Sciatic nerve (tissue), 2 donors: ENCODE results near the gene PTPN4. TPM values are rescaled to one million over a fixed set of nuclear protein-coding genes. Genes with fewer than 3 reads are reported as not detected.

Experiments
- ATAC-seq: fragments of 200-7000 bp; cut with Tn5 transposase; one replicate; pipeline ENCODE4 v1.9.1; 2020; ENCODE audit warnings: mild to moderate bottlenecking, moderate library complexity
- DNase-seq: peaks from one replicate; pipeline ENCODE4 v3.0.0-alpha.2; 2020; ENCODE audit warnings: low spot score
- intact Hi-C: fragments of 100-400 bp; cut with DNase I; formaldehyde crosslinking; loops from one replicate; pipeline ENCODE4 v1.14.2; 2022
- total RNA-seq: library from RNA; stranded (reverse); fragmentation: NEBNext Ultra II Directional; extraction: Animal tissue kit (Norgen Biotek cat#: 25700); gene quantifications from one replicate; pipeline ENCODE4 v1.2.1, GENCODE V29; 2021
- donor health status: DM: no; HTN: no; CAD: no.
- donor health status: DM: no; HTN: no; CAD: no.

PTPN4 gene
- total RNA-seq, 1 donor from 2014 or later, result 37.7 TPM

DNA sequence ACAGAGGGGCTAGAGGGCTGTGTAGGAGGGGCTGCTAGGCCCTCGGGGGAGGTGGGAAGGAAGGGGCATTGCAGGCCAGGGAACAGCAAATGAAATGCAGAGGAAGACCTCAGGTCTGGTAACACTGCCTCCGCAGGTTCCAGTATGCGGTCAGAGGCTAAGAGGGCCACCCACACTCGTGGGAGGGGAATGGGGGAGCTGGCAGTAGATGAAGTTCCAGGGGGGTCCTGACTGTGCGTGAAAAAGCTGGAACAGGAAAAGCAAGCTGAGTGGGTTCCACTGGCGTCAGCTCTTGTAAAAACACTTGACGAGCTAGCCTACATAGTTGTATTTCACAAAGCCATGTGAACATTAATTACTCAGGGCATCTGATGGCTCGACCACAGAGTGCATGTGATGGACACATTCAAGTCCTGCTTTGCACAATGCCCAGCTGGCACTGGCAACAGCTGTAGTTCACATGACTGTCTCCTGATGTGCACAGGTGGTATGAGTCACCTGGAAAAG lies 29.0 kb upstream of the PTPN4 start:
- ATAC-seq (peak; percentile 18), DNase-seq (no peak)
- intact Hi-C loops, result no loop called here

DNA sequence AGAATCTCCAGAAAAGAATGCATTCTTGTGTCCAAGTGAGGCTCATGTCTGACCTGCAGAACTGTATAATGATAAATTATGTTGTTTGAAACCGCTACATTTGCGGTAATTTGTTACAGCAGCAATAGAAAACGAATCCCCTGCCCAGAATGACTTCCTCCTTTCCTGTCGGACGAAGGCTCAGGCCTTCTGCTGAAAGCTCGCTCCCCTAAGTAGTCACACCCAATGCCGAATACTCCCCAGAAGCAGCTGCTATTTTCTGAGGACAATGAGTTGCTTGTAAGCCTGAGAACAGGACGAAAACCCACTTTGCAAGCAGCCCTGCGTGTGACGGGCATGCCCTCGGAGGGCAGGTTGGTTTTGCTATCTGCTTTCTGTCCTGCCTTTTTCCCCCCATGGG lies 27.7 kb upstream of the PTPN4 start:
- DNase-seq (no peak), ATAC-seq (no peak)
- intact Hi-C loops, result no loop called here

DNA sequence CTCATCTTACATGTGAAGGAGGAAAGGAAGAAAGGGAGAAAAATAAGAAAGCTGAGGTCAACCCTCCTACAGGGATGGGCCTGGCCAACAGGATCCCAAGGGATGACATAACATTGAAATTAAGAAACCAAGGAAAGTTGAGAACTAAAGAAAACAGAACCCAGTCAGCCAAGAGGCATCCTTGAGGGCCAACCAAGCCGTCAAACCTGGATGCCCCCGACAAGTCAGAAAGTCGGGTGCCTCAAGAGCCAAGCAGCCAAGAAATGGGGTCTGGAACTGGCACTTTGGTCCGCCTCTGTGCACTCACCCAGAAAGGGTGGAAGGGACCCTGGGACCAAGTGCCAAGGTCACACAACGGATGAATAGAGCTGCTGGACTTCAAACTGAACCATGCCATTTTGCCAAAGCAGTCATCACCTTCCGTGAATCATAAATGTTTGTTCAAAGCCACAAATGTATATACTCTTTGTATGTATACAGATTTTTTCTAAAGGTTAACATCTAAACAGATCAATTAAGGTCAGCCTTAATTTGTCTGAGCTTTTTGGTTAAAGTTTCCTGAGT lies 27.0 kb upstream of the PTPN4 start:
- DNase-seq (no peak), ATAC-seq (no peak)
- intact Hi-C loops, result no loop called here

DNA sequence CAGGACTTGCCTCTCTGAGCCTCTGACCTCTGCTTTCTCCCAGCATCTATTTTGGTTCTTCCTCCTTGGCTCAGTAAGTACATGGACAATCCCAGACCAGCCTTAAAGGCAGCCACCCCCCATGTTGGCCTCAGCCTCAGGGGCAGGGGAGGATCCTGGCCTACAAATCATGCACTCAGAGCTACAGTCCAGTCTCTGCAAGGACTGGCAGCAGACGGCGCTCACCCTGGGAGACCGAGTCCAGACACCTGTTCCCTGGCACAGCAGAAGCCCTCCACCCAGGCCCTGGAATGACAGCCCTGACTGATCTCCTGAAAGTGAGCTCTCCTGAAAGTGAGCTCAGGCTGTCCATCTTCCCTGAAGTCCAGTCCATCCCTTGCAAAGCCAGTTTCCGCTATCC lies 25.7 kb upstream of the PTPN4 start:
- intact Hi-C loops, result no loop called here
- DNase-seq (no peak), ATAC-seq (no peak)

DNA sequence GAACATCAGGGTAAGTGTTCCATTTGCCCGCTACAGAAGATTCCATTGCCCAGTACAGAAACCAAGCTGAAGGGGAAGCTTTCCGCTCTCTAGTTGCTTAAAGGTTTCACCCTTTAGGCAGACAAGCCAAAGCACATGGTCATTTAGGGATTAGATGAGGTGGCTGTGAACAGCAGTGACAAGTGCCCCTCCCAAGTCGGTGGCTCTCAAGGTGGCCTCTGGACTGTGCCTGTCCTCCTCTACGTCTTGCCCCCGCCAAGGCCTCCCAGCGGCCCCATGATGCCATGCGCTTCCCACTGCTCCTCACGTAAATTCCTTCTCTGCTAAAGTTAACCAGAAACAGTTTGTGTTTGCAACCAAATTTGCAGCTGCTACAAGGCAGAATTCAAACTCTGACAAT lies 24.2 kb upstream of the PTPN4 start:
- intact Hi-C loops, result no loop called here
- no peak for DNase-seq
- no peak for ATAC-seq

DNA sequence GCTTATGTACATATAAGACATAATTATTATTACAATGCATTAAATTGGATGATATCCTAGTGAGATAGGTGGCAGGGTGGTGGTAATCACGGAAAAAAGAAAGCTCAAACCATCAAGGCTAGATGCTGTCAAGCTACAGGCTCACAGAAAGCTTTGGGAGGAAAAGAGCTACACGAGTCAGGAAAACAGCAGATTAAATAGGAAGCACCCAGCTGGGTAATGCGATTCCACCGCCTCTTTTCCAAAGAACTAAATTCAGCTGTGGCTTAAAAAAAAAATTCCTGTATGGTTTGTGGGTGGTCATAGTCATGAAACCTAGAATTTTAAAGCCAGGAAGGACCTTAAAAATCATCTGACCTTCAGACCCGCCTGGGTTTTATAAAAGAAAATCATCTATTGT lies 23.7 kb upstream of the PTPN4 start:
- intact Hi-C loops, result no loop called here
- DNase-seq (no peak), ATAC-seq (no peak)

DNA sequence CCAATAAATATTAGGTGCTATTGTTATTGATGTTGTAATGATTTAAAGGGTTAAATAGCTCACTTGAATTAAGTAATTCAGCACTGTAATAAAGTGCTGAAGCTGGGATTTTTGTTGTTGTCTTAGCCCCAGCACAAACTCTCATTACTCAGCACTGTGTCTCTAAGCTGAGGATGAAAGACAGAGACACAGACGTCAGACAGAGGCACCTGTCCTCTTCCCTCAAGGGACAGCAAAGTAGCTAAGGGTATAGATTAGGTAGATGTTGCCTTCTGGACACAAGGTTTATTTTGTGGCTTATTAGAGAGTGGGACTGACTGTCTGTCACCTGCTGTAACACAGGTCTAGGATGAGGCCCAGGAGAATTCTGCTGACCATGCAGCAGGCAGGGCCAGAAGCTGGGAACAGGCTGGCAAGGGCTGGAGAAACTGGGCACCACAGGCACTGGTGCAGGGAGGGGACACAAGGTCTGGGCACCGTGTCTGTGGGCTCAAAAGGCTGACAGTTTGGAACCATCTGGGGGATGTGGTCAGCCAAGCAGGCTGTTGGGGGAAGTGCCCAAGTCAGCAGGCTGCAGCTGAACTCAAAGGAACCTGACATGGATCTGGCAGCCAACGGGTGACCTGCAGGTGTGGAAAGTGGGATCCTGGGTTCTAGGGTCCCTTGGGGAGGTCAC lies 20.0 kb upstream of the PTPN4 start:
- DNase-seq (no peak), ATAC-seq (no peak)
- intact Hi-C loops, result no loop called here

DNA sequence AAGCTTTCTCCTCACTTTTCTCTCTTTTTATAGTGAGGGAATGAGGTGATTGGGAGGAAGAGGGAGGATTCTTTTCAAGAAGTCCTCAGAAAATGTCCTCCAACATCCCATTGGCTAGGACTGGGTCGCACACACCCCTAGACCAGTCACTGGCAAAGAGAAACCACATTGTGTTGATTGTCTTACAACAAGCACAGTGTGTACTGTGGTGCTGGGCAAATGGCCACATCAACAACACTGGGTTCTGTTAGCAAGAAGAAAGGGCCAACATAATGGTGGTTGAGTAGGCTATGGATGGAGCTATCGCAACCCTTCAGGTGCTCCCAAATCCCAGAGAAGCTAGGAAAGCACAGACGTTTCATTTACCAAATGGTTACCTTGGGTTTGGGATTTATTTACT lies 18.7 kb upstream of the PTPN4 start:
- no peak for DNase-seq
- intact Hi-C loops, result no loop called here
- no peak for ATAC-seq

DNA sequence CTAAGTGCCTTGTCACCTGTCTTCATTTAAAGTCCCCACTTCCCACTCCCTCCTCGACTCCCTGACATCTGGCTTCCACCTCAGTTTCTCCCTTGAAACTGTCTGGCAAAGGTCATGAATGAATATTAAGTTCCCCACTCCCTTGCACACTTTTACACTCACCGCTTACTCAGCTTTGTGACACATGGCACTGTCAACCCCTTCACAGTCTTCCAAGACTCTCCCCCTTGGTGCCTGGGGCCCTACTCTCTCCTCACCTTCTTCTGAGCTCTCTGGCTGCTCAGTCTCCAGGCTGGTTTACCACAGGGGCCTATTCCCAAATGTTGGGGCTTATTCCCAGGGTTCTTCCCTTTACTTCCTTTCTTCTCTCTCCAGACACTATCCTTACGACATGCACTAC lies 17.9 kb upstream of the PTPN4 start:
- intact Hi-C loops, result no loop called here
- DNase-seq, result no peak
- ATAC-seq, result no peak

DNA sequence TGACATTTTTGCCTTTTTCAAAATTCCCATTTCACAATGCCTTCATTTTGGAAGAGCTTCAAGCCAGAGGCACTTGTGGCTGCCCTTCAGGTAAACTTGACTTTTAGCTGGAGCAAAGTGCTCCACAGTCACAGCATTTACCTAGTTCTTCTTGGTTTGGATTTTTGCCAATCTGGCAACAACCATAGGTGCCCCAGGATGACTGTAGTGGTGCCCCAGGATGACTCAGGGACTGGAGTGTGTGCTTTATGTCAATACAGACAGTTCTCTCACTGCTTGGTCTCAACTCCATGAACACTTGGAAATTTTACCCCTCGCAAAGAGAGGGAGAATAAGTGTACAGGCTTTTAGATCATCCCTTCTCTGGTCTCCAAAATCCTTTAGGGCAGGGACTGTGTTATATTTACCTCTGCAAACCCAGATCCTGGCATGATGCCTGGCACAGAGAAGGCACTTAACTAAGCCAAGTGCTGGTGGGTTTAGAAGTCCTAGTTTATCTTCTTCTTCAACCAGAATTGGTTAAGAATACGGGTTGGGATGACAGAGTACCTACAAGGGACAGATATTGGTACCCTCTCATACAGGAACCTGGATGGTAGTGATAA lies 15.3 kb upstream of the PTPN4 start:
- intact Hi-C loops, result no loop called here
- DNase-seq (no peak), ATAC-seq (no peak)

DNA sequence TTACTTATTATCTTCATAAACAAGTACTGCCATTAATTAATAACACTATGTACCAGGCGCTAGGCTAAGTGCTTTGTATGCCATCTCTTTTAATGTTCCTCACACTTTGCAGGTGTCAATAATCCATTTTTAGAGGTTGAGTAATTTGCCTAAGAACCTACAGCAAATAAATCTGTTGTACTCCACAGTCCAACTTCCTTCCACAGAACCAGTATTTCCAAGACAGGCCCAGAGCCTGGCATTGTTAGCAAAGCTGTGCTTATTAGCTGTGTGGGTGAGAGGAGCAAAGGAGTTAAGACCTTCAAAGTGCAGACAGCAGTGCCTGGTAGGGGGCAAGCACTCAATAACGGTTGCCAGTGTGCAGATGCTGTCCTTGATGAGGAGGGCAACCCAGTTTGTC lies 14.2 kb upstream of the PTPN4 start:
- no peak for DNase-seq
- intact Hi-C loops, result no loop called here
- ATAC-seq, result no peak

DNA sequence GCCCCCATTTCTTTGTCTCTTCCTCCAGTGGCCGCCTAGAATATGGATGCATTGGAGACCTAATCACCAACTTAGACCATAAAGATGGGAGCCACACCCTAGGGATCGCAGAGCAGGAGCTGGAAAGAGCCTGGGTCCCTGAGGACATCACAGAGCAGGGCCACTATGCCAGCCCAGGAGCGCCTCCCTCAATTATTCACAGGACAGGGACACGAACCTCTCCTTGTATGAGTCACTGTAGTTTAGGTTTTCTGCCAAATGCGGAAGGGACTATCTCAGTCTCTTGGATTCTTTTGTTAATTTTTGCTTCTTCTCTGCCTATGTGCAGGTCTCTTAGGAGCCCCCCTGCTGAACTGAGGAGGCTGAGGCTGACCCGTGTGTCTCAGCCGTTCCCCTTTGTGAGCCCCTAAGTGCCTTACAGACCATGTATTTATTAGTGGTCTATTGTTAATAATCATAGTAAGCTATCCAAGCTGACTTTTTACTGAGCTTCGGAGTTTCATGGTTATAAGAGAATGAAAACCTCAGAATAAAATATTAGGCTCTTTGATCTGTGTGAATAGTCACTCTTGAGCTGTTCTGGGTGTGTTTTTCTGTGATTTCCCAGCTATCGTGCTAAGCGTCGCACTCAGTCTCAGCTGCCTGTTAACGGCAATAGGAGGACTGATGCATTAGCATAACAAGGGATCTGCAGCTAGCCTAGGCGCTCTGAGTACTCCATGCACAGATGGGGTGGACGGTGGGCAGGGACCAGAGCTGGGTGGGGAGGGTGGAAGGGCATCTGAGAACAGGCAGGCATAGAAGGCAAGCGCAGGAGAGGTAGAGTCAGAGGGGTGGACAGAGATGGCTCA lies 12.7 kb upstream of the PTPN4 start:
- ATAC-seq (no peak), DNase-seq (no peak)
- intact Hi-C loops, result no loop called here

DNA sequence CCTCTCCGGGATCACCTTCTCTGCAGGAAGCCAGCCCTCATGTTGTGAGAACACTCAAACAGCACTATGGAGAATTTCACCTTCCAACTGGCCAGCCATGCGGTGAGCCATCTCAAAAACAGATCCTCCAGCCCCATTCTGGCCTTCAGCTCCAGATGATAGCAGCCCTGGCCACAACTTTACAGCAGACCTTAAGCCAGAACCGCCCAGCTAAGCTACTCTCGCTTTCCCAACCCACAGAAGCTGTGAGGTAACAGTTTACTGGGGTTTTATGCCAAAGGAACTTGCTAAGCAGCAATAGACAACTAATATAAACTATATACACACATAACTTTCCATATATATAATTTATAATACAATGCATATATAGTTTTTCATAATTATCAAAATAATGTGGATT lies 11.6 kb upstream of the PTPN4 start:
- intact Hi-C loops, result no loop called here
- DNase-seq, result no peak
- ATAC-seq, result no peak

DNA sequence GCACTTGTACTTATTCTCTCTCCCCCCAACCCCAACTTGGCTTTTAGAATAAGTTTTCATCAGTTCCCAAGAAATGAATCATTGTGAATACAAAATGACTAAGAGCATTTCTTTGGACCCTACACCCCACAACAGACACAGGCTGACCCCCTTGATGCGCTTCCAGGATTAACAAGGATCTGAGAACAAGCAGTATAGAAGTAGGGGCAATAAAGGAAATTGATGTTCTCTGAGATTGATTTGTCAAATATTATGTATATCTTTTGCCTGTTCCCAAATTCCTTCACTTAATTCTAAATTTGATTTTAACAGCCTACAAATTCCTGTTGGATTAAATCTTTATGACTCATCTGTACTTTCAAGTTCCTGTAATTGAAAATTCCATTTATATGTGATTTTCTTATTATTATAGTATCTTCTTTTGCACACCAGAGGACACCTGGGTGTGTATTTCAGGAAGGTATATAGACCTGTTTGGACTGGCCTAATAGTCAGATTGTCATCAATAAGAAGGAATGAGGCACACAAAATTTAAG lies 10.2 kb upstream of the PTPN4 start:
- DNase-seq, result no peak
- intact Hi-C loops, result no loop called here
- no peak for ATAC-seq

DNA sequence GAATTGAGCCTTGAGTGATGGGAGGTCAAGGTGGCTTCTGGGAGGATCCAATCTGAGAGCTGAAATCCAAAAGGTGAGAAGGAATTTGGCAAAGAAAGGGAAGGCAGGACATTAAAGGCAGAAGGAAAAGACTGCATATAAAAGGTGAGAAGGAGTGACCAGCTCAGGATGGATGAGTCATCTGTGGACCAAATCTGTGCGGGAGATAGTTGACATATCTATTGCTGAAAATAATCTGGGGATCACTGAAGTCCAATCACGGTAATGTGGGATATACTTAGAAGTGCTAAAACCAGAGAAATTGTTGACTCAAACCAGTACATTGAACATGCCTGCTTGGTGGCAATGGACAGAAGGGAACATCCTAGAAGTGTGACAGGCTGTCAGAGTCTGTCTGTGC lies 8.0 kb upstream of the PTPN4 start:
- ATAC-seq, result no peak
- intact Hi-C loops, result no loop called here
- no peak for DNase-seq

DNA sequence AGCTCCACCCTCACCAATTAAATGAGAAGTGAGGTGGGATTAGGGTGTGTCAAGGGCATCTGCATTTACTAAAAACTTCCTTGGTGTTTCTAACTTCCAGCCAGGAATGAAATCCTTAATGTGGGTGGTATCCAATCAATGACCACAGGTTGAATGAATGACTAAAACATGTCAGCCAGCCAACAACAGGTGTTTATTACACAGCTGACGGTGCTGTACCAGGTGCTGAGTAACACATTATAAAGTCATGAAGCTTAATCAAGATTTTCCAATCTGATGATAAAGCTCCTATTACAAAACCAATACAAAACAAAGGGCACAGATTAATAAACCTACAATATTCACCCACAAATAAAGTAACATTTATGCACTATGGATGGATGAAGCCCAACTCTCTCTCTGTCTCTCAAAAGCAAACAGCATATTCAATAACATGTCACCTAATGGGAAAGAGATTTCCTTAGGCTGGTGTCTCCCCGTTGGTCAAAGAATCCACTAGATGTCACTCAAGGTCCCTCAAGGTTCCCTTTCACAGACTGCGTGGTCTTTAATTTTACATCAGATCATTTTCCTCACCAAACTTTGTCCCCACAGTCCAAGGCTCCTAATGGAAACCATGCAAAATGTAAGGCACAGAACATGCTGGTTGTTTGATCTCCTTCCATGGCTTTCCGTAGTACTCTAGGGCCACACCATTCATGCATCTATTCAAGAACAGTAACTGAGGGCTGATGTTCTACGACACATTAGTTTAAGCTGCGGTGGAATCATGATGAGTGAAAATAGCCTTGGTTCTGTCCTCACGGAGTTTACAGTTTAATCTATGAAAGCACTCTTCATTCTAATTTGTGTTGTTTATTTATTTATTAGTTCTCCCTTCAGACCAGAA lies 6.4 kb upstream of the PTPN4 start:
- intact Hi-C loops, result no loop called here
- ATAC-seq (peak; percentile 54), DNase-seq (no peak)

DNA sequence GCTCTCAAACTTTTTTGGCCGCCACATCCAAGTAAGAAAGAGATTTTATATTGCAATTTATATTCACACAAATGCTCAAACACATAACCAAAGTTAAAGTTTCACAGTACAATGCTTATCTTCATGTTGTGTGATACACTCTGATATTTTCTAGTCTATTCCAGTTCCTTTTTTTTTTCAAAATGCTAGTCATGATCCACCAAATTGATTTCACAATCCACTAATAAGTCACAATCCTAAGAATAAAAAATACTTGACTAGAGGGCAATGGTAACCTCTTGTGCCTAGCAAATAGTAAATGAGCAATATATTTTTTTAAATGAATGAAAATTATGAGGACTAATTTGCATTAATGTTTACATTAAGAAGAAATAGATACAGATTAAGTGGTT lies 5.8 kb upstream of the PTPN4 start:
- DNase-seq (no peak), ATAC-seq (no peak)
- intact Hi-C loops, result no loop called here

DNA sequence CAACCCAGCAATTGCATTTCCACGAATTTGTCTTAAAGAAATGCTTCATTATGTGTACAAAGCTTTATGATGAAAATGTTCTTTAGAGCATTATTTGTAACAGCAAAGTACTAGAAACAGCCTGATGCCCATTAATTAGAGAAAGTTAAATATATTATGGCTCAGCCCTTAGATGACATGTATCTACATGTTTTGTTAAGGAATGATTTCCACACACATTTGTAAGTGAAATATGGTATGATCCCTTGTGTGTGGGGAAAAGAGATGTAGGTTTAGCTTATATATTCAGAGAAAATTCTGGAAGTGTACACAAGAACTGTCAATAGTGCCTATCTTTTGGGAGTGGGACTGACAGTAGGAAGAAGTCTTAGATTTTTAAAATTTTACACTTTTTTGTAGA lies 3.8 kb upstream of the PTPN4 start:
- ATAC-seq (no peak), DNase-seq (no peak)
- intact Hi-C loops, result no loop called here

DNA sequence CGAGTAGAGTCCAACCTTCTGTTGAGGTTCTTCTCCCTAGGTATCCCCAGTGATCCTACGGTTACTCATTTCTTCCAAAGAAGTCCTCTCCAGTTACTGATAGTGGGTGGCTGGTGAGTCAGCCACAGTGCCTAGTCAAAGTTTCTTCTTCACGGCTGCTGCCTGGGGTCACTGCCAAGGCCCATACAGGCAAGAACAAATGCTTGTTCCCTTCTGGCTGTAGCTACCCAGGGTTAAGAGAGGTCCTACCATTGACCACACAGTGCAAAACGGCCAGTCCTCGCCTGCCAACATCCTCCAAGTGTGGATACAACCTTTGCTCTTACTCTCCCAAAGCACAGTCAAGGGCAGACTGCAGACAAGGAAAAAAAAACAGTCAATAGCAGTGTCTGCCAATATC lies 2.9 kb upstream of the PTPN4 start:
- peak; percentile 84 for ATAC-seq
- peak; percentile 80 for DNase-seq
- intact Hi-C loops, result no loop called here
